A673 (cell line): ENCODE data around the gene NDUFS1. TPM values are rescaled to one million over a fixed set of nuclear protein-coding genes. Genes with fewer than 3 reads are reported as not detected.
"Not testable (repeated sequence)": the region's sequence is repeated elsewhere in the genome, so short reads cannot be mapped to it uniquely, and the experiment has no call there.

ENCODE experiments used
- BruUV-seq: library from RNA; stranded (reverse); fragments of 400-500 nt; replicated peaks from 2 replicates; lab custom pipeline; 2021; lab: Mats Ljungman, UMichigan
- CTCF ChIA-PET: fragments of 300-600 bp; sonication (Branson Sonifier 250); formaldehyde crosslinking; loops from one replicate; lab custom pipeline; 2022; ENCODE audit warnings: antibody characterized with exemption; lab: Charles Lee
- POLR2A ChIA-PET: fragments of 300-600 bp; sonication (Branson Sonifier 250); formaldehyde crosslinking; loops from one replicate; lab custom pipeline; 2022; ENCODE audit warnings: antibody characterized with exemption; ENCODE audit not compliant: low non-redundant PET; lab: Charles Lee
- DNase-seq: peaks from one replicate; pipeline ENCODE4 v3.0.0-alpha.2; 2015; ENCODE audit warnings: low spot score
- H3K27ac ChIP-seq: fragments of 200-600 bp; sonication (generic); 2 replicates; pipeline ENCODE4 v1.5.1; 2016; ENCODE audit warnings: mixed run types, low read depth, mild to moderate bottlenecking, mixed read lengths, antibody characterized with exemption, low read length; ENCODE audit not compliant: poor library complexity, severe bottlenecking
- H3K27me3 ChIP-seq: fragments of 200-600 bp; sonication (generic); replicated peaks from 2 replicates; pipeline ENCODE4 v1.6.1; 2017; ENCODE audit warnings: mixed run types, low read depth, mild to moderate bottlenecking, mixed read lengths, antibody characterized with exemption, low read length; ENCODE audit not compliant: insufficient read depth, poor library complexity
- H3K36me3 ChIP-seq: fragments of 200-600 bp; sonication (generic); 2 replicates; pipeline ENCODE4 v1.6.1; 2016; ENCODE audit warnings: mixed run types, mild to moderate bottlenecking, mixed read lengths, antibody characterized with exemption, low read length; ENCODE audit not compliant: insufficient read depth, poor library complexity, severe bottlenecking
- H3K4me1 ChIP-seq: fragments of 200-600 bp; sonication (generic); 2 replicates; pipeline ENCODE4 v1.6.1; 2017; ENCODE audit warnings: mixed run types, mild to moderate bottlenecking, mixed read lengths, antibody characterized with exemption, low read length; ENCODE audit not compliant: insufficient read depth, poor library complexity, severe bottlenecking
- H3K4me3 ChIP-seq: fragments of 200-600 bp; sonication (generic); 2 replicates; pipeline ENCODE4 v1.5.1; 2016; ENCODE audit warnings: low read depth, mixed run types, mild to moderate bottlenecking, mixed read lengths, low read length; ENCODE audit not compliant: poor library complexity, severe bottlenecking
- H3K9me3 ChIP-seq: fragments of 200-600 bp; sonication (generic); 2 replicates; pipeline ENCODE4 v1.6.1; 2016; ENCODE audit warnings: mixed run types, low read depth, mild to moderate bottlenecking, mixed read lengths, antibody characterized with exemption, low read length; ENCODE audit not compliant: poor library complexity, severe bottlenecking
- CTCF ChIP-seq: fragments of 300-800, 200-600 bp; sonication (generic); conservative IDR thresholded peaks from 2 replicates; pipeline ENCODE4 v1.5.1; 2017; ENCODE audit warnings: low read depth, mild to moderate bottlenecking, antibody characterized with exemption, low read length, moderate library complexity, mixed read lengths
- EZH2 ChIP-seq: fragments of 200-600 bp; sonication (generic); IDR thresholded peaks from 2 replicates; pipeline ENCODE4 v1.6.1; 2017; ENCODE audit warnings: borderline replicate concordance, low read depth, mild to moderate bottlenecking, mixed read lengths, antibody characterized with exemption, low read length; ENCODE audit not compliant: poor library complexity, severe bottlenecking
- intact Hi-C: fragments of 100-400 bp; cut with micrococcal nuclease; formaldehyde crosslinking; loops from one replicate; pipeline ENCODE4 v1.10.0; 2022; ENCODE audit not compliant: unreplicated experiment
- total RNA-seq: library from RNA; stranded (reverse); gene quantifications from 2 replicates; pipeline ENCODE4 v1.2.3, GENCODE V29; 2021

Gene NDUFS1
- total RNA-seq, 1 experiment from 2014 or later: 134 TPM

GRCh38 chr2:206105038-206105437, 54.2 kb downstream of the NDUFS1 start:
- Histone ChIP-seq H3K4me1 (no peaks in the 10 kb centered on the region), H3K9me3 (no peaks in the 10 kb centered on the region), H3K27me3 (no peaks in the 10 kb centered on the region), H3K36me3 (no peaks in the 10 kb centered on the region), H3K4me3 (no peak overlapping the region), H3K27ac (no peak overlapping the region)
- intact Hi-C loops: no loop called here
- no peak for DNase-seq
- TF ChIP-seq CTCF: no peak
- no peak for TF ChIP-seq EZH2
- ChIA-PET POLR2A (no interaction called here), CTCF (no interaction called here)
- BruUV-seq: no TSS peak

GRCh38 chr2:206098872-206099271, 60.4 kb downstream of the NDUFS1 start:
- H3K36me3 ChIP-seq, H3K4me3 ChIP-seq, intact Hi-C loops, CTCF ChIA-PET, DNase-seq, H3K27me3 ChIP-seq, H3K4me1 ChIP-seq, BruUV-seq, H3K27ac ChIP-seq, H3K9me3 ChIP-seq: not testable (repeated sequence)
- POLR2A ChIA-PET: interaction anchor here (0.7 kb wide), 1 partner anchor 99 kb away, joined by 3 read pairs; no protein-coding TSS in a partner anchor

GRCh38 chr2:206098471-206098870, 60.8 kb downstream of the NDUFS1 start:
- TF ChIP-seq CTCF: no peak
- peaks cover 9% of the 10 kb centered on the region for H3K4me1 ChIP-seq
- DNase-seq: no peak
- H3K27me3 ChIP-seq: no peaks in the 10 kb centered on the region
- no TSS peak for BruUV-seq
- H3K27ac ChIP-seq: no peak overlapping the region
- H3K4me3 ChIP-seq: no peak overlapping the region
- ChIA-PET CTCF (no interaction called here), POLR2A (interaction anchor here (0.7 kb wide), 1 partner anchor 100 kb away, joined by 3 read pairs; no protein-coding TSS in a partner anchor)
- H3K36me3 ChIP-seq: no peaks in the 10 kb centered on the region
- H3K9me3 ChIP-seq: no peaks in the 10 kb centered on the region
- intact Hi-C loops: no loop called here

- POLR2A ChIA-PET: no interaction called here
- CTCF ChIA-PET: interaction anchor here (2.1 kb wide), 1 partner anchor 10 kb away, joined by 6 read pairs; no protein-coding TSS in a partner anchor
- intact Hi-C loops: no loop called here
- Histone ChIP-seq H3K27ac (no peak overlapping the region), H3K36me3 (no peaks in the 10 kb centered on the region), H3K4me3 (no peak overlapping the region), H3K9me3 (no peaks in the 10 kb centered on the region), H3K27me3 (no peaks in the 10 kb centered on the region), H3K4me1 (peaks cover 9% of the 10 kb centered on the region)
- TF ChIP-seq EZH2 (no peak), CTCF (no peak)
- no TSS peak for BruUV-seq
- DNase-seq: peak; percentile 54
Measured at GRCh38 chr2:206096876-206097275, 62.4 kb downstream of the NDUFS1 start.
